GM18909 (cell line): Measurements from ENCODE around the gene RESF1.

Experiments used
- ATAC-seq: cut with Tn5 transposase; IDR thresholded peaks from one replicate; pipeline ENCODE4 v1.9.1; 2021; ENCODE audit warnings: mild to moderate bottlenecking; ENCODE audit not compliant: unreplicated experiment, poor library complexity

RESF1 gene

GRCh38 chr12:31959701-31960391 is 631 bp downstream of the RESF1 start:
- peak; percentile 40 for ATAC-seq

- no peak for ATAC-seq
Measured at GRCh38 chr12:31961137-31961536, 1.9 kb downstream of the RESF1 start.

- no peak for ATAC-seq
Measured at GRCh38 chr12:31962076-31962475, 2.9 kb downstream of the RESF1 start.

- ATAC-seq = no peak
Measured at GRCh38 chr12:31964280-31964679, 5.1 kb downstream of the RESF1 start.

- no peak for ATAC-seq
Measured at GRCh38 chr12:31965090-31965489, 5.9 kb downstream of the RESF1 start.

GRCh38 chr12:31966558-31967205 is 7.5 kb downstream of the RESF1 start:
- no peak for ATAC-seq

DNA sequence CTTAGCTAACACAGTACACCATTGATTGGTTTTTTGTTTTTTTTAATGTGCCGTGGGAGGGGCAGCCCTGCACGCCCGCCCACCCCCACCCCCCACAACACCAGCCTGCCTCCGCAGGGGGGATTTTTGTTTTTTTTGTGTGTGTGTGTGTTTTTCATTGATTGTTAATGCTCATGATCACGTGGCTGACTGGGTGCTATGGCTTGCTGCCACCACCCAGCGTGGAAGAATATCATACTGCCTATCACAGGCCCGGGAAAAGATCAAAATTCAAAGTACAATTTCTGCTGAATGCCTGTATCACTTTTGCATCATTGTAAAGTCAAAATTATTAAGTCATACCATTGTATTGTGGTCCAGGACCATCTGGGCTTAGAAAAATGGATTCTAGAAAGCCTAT is 8.3 kb downstream of the RESF1 start:
- no peak for ATAC-seq

DNA sequence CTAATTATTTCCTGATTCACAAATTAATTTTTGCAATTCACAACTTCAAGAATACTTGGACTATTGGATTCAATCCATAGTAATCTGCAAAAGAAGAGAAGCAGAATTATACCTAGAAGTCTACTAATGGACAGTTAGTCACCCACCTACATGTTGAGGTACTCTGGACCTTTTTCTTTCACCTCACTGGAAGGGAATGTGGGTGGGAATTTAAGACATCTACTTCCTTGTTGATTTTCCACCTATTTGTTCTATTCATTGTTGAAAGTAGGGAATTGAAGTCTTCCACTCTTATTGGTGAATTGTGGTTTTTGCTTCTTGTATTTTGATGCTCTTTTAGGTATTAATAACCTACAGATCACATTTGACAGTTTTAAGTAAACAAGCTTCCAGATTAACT is 11.0 kb downstream of the RESF1 start:
- no peak for ATAC-seq

- ATAC-seq = no peak
Measured at GRCh38 chr12:31973818-31974217, 14.6 kb downstream of the RESF1 start.

- ATAC-seq = no peak
Measured at GRCh38 chr12:31974673-31975072, 15.5 kb downstream of the RESF1 start.

GRCh38 chr12:31984806-31985591 is 25.8 kb downstream of the RESF1 start:
- no peak for ATAC-seq

GRCh38 chr12:31985832-31986231 is 26.6 kb downstream of the RESF1 start:
- ATAC-seq = no peak

DNA sequence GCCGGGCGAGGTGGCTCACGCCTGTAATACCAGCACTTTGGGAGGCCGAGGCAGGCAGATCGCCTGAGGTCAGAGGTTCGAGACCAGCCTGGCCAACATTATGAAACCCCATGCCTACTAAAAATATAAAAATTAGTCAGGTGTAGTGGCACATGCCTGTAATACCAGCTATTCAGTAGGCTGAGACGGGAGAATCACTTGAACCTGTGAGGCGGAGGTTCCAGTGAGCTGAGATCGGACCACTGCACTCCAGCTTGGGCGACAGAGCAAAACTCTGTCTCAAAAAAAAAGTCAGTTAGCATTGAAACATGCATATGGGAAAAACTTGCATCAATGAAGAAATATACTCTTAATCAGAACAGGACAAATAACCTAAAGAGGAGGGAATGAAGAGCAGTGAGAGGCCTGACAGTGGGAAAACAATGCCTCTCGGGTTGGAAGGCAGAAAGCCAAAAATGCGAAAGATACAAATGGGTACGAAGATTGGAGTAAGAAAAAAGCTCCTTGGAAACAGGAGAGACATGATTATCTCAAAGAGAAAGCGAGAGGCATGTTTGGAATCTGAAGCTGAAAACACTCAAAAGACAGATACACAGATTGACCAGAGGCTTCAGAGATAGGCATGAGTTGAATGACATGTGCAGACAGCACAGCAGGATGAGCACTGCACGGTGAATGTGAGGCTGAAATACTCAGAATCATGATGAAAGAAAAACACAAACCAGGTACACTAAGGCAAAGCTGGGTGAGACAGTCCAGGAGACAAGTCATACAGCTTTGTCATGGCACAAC is 30.6 kb downstream of the RESF1 start:
- no peak for ATAC-seq

- ATAC-seq = no peak
Measured at GRCh38 chr12:31991146-31991545, 31.9 kb downstream of the RESF1 start.

GRCh38 chr12:31991815-31992214 is 32.6 kb downstream of the RESF1 start:
- ATAC-seq = peak; percentile 52

- ATAC-seq = no peak
Measured at GRCh38 chr12:31999692-32000091, 40.5 kb downstream of the RESF1 start.

DNA sequence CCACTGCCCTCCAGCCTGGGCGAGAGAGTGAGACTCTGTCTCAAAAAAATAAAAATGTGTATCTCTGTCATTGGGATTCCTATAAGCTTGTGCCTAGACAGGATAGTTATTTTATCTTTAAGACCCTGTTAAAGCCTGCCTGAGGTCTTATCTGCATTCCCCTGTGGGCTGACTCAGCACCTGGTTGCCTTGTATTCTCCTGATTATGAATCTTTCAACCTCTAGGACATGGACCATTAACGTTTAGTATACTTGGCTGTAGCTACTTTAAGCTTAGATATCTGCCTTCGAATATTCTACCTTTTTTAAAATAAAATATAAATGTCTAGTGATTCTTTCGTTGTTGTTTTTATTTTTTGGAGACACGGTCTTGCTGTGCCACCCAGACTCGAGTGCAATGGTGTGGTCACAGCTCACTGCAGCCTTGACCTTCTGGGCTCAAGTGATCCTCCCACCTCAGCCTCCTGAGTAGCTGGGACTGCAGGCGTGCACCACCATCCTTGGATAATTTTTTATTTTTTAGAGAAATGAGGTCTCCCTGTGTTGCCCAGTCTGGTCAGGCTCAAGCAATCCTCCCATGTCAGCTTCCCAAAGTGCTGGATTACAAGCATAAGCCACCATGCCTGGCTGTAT is 41.3 kb downstream of the RESF1 start:
- ATAC-seq = no peak

DNA sequence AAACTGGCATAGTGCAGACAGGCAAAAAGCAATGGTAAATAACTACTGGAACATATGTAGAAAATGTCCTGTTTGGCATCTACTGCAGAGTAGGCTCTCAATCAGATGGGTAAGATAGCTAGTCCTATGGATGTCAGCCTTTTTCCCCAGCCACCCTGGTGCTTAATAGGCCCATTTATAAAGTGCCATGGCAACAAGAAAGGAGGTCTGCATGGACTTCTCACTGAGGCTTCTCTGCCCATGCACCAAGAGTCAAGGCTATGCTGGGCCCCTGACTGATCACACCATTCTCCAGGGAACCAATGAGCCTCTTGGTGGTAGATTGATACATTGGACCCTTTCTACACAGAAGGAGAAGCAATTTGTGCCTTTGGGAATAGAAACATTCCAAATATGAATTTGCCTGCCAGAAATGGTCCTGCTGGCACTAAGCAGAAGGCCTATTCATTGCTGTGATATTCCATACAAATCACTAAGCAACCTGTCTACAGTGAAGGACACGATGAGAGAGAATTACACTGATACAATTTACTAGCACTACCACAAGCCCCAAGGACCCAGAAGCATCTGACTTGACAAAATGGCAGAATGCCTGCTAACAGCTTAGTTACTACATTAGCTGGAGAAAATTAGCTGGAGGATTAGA is 43.8 kb downstream of the RESF1 start:
- ATAC-seq = no peak

DNA sequence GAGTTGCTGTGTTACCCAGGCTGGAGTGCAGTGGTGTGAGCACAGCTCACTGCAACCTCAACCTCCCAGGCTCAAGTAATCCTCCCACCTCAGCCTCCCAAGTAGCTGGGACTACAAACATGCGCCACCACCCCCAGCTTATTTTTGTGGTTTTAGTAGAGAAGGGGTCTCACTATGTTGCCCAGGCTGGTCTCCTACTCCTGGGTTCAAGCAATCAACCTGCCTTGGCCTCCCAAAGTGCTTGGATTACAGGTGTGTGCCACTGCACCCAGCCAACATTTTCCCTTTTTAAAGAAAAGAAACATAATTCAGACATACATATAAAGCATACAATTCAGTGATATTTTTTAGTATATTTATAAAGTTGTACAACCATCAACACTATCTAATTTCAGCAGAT is 44.4 kb downstream of the RESF1 start:
- ATAC-seq = no peak
